ENCODE results near the gene C1orf210.

- TF ChIP-seq CTCF (IDR thresholded peaks at IDR 0.05) (no peak), POLR2AphosphoS5 (IDR thresholded peaks at IDR 0.05) (no peak)
These were observed 20.1 kb upstream of the C1orf210 start for GRCh38 chr1:43305461-43305860.

Measured in stomach (tissue), 4 donors.